NAMALWA (cell line): ENCODE measurements around the gene SLC47A2.

Source experiments
- DNase-seq: peaks from one replicate; pipeline ENCODE4 v3.0.0-alpha.2; 2015; ENCODE audit warnings: low spot score

Gene SLC47A2

DNA sequence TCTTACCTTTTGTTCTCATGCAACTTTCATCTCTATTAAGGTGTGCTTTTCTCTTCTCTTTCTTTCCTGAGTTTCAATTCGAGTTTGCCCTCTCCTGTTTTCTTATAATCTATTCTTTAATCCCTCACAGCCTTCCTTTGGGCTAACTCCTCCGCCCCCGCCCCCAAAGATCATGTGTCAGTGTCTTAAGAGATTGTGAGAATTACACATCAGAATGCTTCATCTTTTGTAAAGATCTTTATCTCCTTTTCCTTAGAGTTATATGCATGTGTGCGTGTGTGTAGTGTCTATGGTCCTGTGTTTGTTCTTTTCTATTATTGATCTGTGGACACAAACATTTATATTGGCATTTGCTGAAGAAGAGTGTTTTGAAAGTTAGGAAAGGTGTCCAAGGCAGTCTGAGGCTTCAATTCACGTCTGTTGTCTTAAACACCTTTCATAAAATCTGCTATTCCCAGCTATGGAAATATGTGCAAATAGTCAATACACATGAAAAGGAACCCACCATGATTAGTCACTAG, 74.0 kb downstream of the SLC47A2 start:
- DNase-seq, result no peak

- DNase-seq, result no peak
Observed at GRCh38 chr17:19641687-19642372, 74.6 kb downstream of the SLC47A2 start.

GRCh38 chr17:19631905-19632304, 84.5 kb downstream of the SLC47A2 start:
- no peak for DNase-seq

- DNase-seq, result no peak
Observed at GRCh38 chr17:19630661-19631060, 85.7 kb downstream of the SLC47A2 start.

DNA sequence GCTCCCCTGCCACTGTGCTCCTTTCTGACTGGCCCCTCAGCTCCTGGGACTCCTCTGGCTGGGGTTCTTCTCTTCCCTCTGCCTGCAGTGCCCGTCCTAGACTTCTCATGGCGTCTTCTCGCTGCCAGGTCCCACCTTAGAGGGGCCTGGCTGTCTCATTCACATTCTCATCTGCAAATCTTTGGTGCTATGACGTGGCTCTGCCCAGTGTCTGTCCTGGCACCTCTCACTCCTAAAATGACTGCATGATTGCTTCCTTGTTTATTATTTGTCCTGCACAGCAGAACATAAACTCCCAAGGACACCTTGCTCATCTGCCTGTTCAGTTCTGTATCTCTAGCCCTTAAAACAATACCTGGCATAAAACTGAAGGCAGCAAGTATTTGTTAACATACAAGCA, 86.3 kb downstream of the SLC47A2 start:
- no peak for DNase-seq

DNA sequence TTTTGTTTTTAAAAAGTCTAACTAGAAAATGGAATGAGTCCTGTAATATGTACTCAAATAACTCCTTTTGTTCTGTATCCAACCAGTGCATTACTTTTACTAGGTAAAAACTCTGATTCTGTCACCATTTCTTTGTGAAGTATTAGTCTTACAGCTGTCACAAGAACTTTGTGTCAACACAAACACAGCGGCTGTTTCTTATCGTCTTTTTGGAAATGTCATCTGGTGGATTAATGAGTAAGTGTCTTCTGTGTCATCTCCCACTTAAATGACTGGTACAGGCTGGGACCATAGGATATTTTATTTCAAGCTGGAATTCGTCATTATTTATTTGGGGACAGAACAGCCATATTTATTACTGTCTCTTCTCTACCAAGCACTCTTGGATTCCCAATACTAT, 86.9 kb downstream of the SLC47A2 start:
- no peak for DNase-seq
